SK-N-SH treated with all-trans-retinoic acid at 6 μM for 48 hours (cell line): ENCODE results near the gene C1D.
"Not testable (repeated sequence)": the region's sequence is repeated elsewhere in the genome, so short reads cannot be mapped to it uniquely, and the experiment has no call there.

ENCODE experiments used
- ATAC-seq: fragments of 200-7000 bp; cut with Tn5 transposase; 3 replicates; pipeline ENCODE4 v1.9.1; 2020; ENCODE audit warnings: mild to moderate bottlenecking, moderate library complexity
- BACH2 ChIP-seq: fragments of 250-450 bp; sonication (Bioruptor Pico); IDR thresholded peaks from 2 replicates; pipeline ENCODE4 v1.9.0; 2021; ENCODE audit warnings: mild to moderate bottlenecking, borderline replicate concordance
- CSDC2 ChIP-seq: fragments of 250-450 bp; sonication (Bioruptor Pico); IDR thresholded peaks from 2 replicates; pipeline ENCODE4 v1.5.0; 2020; ENCODE audit warnings: mild to moderate bottlenecking, moderate library complexity
- ESRRG ChIP-seq: fragments of 250-450 bp; sonication (Bioruptor Pico); IDR thresholded peaks from 2 replicates; pipeline ENCODE4 v1.6.1; 2021; ENCODE audit warnings: mild to moderate bottlenecking
- GLIS3 ChIP-seq: fragments of 250-450 bp; sonication (Bioruptor Pico); IDR thresholded peaks from 2 replicates; pipeline ENCODE4 v1.5.0; 2020; ENCODE audit warnings: mild to moderate bottlenecking, moderate library complexity
- ISL1 ChIP-seq: fragments of 250-450 bp; sonication (Bioruptor Pico); IDR thresholded peaks from 2 replicates; pipeline ENCODE4 v2.1.2; 2022; ENCODE audit warnings: mild to moderate bottlenecking, moderate library complexity
- OSR1 ChIP-seq: fragments of 250-450 bp; sonication (Bioruptor Pico); IDR thresholded peaks from 2 replicates; pipeline ENCODE4 v1.8.0; 2022; ENCODE audit warnings: moderate library complexity, mild to moderate bottlenecking, inconsistent platforms
- RARB ChIP-seq: fragments of 250-450 bp; sonication (Bioruptor Pico); IDR thresholded peaks from 2 replicates; pipeline ENCODE4 v1.8.0; 2021; ENCODE audit warnings: mild to moderate bottlenecking, moderate library complexity
- SNAI2 ChIP-seq: fragments of 250-450 bp; sonication (Bioruptor Pico); IDR thresholded peaks from 2 replicates; pipeline ENCODE4 v1.5.0; 2020; ENCODE audit warnings: mild to moderate bottlenecking, moderate library complexity
- TCF4 ChIP-seq: fragments of 250-450 bp; sonication (Bioruptor Pico); IDR thresholded peaks from 2 replicates; pipeline ENCODE4 v1.8.0; 2021; ENCODE audit warnings: mild to moderate bottlenecking, moderate library complexity, borderline replicate concordance
- TOX ChIP-seq: fragments of 250-450 bp; sonication (Bioruptor Pico); IDR thresholded peaks from 2 replicates; pipeline ENCODE4 v1.8.0; 2021; ENCODE audit warnings: mild to moderate bottlenecking, moderate library complexity, borderline replicate concordance
- ZC3H10 ChIP-seq: fragments of 250-450 bp; sonication (Bioruptor Pico); IDR thresholded peaks from 2 replicates; pipeline ENCODE4 v1.5.1; 2021; ENCODE audit warnings: mild to moderate bottlenecking, moderate library complexity
- ZFP3 ChIP-seq: fragments of 250-450 bp; sonication (Bioruptor Pico); IDR thresholded peaks from 2 replicates; pipeline ENCODE4 v1.5.0; 2020; ENCODE audit warnings: mild to moderate bottlenecking, moderate library complexity
- ZFP30 ChIP-seq: fragments of 450-650 bp; formaldehyde crosslinking; IDR thresholded peaks from 2 replicates; pipeline ENCODE4 v1.5.0; 2022; ENCODE audit warnings: mild to moderate bottlenecking, moderate library complexity
- ZNF565 ChIP-seq: fragments of 450-650 bp; formaldehyde crosslinking; conservative IDR thresholded peaks from 2 replicates; pipeline ENCODE4 v1.5.0; 2020; ENCODE audit warnings: low read depth, mild to moderate bottlenecking, moderate library complexity
- ZNF70 ChIP-seq: fragments of 450-650 bp; formaldehyde crosslinking; IDR thresholded peaks from 2 replicates; pipeline ENCODE4 v1.5.0; 2020; ENCODE audit warnings: mild to moderate bottlenecking, moderate library complexity
- ZNF8 ChIP-seq: fragments of 450-650 bp; formaldehyde crosslinking; IDR thresholded peaks from 2 replicates; pipeline ENCODE4 v1.5.0; 2020; ENCODE audit warnings: mild to moderate bottlenecking, moderate library complexity
- TF ChIP-seq, protein P1 (sequence below): fragments of 250-450 bp; sonication (Bioruptor Pico); IDR thresholded peaks from 2 replicates; pipeline ENCODE4 v1.5.1; 2021; ENCODE audit warnings: mild to moderate bottlenecking, moderate library complexity
- TF ChIP-seq, protein P2 (sequence below): fragments of 250-450 bp; sonication (Bioruptor Pico); IDR thresholded peaks from 2 replicates; pipeline ENCODE4 v1.8.0; 2020; ENCODE audit warnings: mild to moderate bottlenecking, moderate library complexity, borderline replicate concordance
- TF ChIP-seq, protein P3 (sequence below): fragments of 250-450 bp; sonication (Bioruptor Pico); IDR thresholded peaks from 2 replicates; pipeline ENCODE4 v1.5.1; 2020; ENCODE audit warnings: low read depth, mild to moderate bottlenecking, moderate library complexity
- TF ChIP-seq, protein P4 (sequence below): fragments of 250-450 bp; sonication (Bioruptor Pico); IDR thresholded peaks from 2 replicates; pipeline ENCODE4 v1.8.0; 2021; ENCODE audit warnings: low read depth, mild to moderate bottlenecking, moderate library complexity, borderline replicate concordance
- TF ChIP-seq, protein P5 (sequence below): fragments of 250-450 bp; sonication (Bioruptor Pico); IDR thresholded peaks from 2 replicates; pipeline ENCODE4 v1.5.0; 2020; ENCODE audit warnings: mild to moderate bottlenecking, moderate library complexity

Gene C1D

DNA sequence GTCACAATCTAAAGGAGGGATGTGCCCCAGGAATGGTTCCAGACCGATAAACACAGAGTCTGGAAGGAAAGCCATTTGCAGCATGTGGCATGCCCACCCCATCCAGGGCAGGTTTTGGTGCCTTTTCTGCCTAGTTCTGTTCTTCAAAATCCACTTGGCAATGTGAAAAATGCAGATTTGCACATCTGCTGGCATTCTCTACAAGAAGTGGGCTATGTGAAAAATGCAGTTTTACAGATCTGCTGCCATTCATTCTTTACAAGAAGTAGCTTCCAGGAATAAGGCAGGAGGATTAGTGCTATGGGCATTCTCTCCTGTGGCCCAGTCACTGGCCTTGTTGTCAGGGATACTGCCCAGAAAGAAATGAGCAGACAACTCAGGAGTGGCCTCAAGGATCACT lies 68.1 kb downstream of the C1D start (continued):
- TF ChIP-seq, protein P1, sequence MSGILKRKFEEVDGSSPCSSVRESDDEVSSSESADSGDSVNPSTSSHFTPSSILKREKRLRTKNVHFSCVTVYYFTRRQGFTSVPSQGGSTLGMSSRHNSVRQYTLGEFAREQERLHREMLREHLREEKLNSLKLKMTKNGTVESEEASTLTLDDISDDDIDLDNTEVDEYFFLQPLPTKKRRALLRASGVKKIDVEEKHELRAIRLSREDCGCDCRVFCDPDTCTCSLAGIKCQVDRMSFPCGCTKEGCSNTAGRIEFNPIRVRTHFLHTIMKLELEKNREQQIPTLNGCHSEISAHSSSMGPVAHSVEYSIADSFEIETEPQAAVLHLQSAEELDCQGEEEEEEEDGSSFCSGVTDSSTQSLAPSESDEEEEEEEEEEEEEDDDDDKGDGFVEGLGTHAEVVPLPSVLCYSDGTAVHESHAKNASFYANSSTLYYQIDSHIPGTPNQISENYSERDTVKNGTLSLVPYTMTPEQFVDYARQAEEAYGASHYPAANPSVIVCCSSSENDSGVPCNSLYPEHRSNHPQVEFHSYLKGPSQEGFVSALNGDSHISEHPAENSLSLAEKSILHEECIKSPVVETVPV = no peak
- no peak for TF ChIP-seq ZC3H10 (CRISPR knock-in tag)

DNA sequence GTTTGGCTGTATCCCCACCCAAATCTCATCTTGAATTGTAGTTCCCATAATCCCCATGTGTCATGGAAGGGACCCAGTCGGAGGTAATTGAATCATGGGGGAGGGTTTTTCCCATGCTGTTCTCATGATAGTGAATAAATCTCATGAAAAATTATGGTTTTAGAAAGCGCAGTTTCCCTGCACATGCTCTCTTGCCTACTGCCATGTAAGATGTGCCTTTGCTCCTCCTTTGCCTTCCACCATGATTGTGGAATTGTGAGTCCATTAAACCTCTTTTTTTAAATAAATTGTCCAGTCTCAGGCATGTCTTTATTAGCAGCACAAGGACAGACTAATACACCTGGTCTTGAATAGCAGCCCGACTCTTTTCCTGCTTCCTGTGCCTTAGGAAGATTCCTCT lies 68.7 kb downstream of the C1D start:
- not testable (repeated sequence) for ATAC-seq

DNA sequence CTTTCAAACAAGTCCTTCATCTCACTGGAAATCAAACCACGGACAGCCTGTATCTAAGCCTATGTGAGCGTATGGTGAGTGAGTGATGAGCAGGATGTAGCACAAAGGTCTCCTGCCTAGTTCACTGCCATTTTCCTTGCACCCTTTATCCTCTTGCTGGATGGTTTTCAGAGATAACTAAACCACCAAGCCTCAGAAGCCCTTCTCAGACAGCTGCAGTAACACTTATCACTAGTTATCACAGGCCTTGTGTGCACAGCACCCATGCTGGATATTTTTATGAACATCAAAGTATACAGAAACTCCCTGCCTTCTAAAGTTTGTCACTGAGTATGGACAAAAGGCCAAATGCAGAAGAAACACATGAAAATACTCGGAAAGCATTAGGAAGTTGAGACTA lies 69.5 kb downstream of the C1D start:
- no peak for ATAC-seq
- TF ChIP-seq ZFP3 (CRISPR knock-in tag) (no peak), TOX (CRISPR knock-in tag) (no peak), ZFP30 (no peak), SNAI2 (CRISPR knock-in tag) (no peak), RARB (CRISPR knock-in tag) (no peak), ZC3H10 (CRISPR knock-in tag) (no peak), ZNF8 (no peak), CSDC2 (no peak), ZNF70 (CRISPR knock-in tag) (no peak), ESRRG (CRISPR knock-in tag) (no peak), BACH2 (no peak), ZNF565 (no peak), GLIS3 (CRISPR knock-in tag) (no peak)
- TF ChIP-seq, protein P2, sequence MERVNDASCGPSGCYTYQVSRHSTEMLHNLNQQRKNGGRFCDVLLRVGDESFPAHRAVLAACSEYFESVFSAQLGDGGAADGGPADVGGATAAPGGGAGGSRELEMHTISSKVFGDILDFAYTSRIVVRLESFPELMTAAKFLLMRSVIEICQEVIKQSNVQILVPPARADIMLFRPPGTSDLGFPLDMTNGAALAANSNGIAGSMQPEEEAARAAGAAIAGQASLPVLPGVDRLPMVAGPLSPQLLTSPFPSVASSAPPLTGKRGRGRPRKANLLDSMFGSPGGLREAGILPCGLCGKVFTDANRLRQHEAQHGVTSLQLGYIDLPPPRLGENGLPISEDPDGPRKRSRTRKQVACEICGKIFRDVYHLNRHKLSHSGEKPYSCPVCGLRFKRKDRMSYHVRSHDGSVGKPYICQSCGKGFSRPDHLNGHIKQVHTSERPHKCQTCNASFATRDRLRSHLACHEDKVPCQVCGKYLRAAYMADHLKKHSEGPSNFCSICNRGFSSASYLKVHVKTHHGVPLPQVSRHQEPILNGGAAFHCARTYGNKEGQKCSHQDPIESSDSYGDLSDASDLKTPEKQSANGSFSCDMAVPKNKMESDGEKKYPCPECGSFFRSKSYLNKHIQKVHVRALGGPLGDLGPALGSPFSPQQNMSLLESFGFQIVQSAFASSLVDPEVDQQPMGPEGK (CRISPR knock-in tag) = no peak
- TF ChIP-seq, protein P3, sequence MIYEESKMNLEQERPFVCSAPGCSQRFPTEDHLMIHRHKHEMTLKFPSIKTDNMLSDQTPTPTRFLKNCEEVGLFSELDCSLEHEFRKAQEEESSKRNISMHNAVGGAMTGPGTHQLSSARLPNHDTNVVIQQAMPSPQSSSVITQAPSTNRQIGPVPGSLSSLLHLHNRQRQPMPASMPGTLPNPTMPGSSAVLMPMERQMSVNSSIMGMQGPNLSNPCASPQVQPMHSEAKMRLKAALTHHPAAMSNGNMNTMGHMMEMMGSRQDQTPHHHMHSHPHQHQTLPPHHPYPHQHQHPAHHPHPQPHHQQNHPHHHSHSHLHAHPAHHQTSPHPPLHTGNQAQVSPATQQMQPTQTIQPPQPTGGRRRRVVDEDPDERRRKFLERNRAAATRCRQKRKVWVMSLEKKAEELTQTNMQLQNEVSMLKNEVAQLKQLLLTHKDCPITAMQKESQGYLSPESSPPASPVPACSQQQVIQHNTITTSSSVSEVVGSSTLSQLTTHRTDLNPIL (CRISPR knock-in tag) = no peak
- TF ChIP-seq, protein P4, sequence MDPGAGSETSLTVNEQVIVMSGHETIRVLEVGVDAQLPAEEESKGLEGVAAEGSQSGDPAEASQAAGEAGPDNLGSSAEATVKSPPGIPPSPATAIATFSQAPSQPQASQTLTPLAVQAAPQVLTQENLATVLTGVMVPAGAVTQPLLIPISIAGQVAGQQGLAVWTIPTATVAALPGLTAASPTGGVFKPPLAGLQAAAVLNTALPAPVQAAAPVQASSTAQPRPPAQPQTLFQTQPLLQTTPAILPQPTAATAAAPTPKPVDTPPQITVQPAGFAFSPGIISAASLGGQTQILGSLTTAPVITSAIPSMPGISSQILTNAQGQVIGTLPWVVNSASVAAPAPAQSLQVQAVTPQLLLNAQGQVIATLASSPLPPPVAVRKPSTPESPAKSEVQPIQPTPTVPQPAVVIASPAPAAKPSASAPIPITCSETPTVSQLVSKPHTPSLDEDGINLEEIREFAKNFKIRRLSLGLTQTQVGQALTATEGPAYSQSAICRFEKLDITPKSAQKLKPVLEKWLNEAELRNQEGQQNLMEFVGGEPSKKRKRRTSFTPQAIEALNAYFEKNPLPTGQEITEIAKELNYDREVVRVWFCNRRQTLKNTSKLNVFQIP (CRISPR knock-in tag) = no peak

DNA sequence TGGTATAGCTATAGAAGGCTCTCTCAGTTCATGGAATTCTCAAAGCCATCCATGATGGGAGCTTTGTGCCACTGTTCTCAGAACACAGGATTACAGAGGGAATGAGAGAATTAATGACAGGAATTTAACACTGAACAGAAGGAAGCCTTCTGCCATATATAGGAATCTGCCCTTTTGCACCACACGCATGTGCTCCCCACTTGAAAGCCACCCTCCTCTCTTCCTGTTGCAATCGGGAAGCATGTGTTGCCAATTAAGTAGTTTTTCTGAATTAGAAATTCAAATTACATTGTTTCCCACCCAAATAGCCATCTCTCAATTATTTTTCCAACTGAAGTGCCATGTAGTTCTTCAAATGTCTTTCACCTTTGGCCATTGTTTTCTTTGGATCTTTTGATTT lies 71.3 kb downstream of the C1D start:
- no peak for ATAC-seq
- TF ChIP-seq ZC3H10 (CRISPR knock-in tag) (no peak), ESRRG (CRISPR knock-in tag) (no peak), ZNF8 (no peak), ZFP3 (CRISPR knock-in tag) (no peak), ZFP30 (no peak), ISL1 (CRISPR knock-in tag) (no peak), ZNF70 (CRISPR knock-in tag) (no peak), TCF4 (no peak), SNAI2 (CRISPR knock-in tag) (no peak), OSR1 (CRISPR knock-in tag) (no peak)
- TF ChIP-seq, protein P2 (CRISPR knock-in tag) = no peak
- TF ChIP-seq, protein P4 (CRISPR knock-in tag) = no peak
- TF ChIP-seq, protein P5, sequence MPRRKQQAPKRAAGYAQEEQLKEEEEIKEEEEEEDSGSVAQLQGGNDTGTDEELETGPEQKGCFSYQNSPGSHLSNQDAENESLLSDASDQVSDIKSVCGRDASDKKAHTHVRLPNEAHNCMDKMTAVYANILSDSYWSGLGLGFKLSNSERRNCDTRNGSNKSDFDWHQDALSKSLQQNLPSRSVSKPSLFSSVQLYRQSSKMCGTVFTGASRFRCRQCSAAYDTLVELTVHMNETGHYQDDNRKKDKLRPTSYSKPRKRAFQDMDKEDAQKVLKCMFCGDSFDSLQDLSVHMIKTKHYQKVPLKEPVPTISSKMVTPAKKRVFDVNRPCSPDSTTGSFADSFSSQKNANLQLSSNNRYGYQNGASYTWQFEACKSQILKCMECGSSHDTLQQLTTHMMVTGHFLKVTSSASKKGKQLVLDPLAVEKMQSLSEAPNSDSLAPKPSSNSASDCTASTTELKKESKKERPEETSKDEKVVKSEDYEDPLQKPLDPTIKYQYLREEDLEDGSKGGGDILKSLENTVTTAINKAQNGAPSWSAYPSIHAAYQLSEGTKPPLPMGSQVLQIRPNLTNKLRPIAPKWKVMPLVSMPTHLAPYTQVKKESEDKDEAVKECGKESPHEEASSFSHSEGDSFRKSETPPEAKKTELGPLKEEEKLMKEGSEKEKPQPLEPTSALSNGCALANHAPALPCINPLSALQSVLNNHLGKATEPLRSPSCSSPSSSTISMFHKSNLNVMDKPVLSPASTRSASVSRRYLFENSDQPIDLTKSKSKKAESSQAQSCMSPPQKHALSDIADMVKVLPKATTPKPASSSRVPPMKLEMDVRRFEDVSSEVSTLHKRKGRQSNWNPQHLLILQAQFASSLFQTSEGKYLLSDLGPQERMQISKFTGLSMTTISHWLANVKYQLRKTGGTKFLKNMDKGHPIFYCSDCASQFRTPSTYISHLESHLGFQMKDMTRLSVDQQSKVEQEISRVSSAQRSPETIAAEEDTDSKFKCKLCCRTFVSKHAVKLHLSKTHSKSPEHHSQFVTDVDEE (CRISPR knock-in tag) = no peak
